K562 (cell line): ENCODE data around the gene CST1. TPM values are rescaled to one million over a fixed set of nuclear protein-coding genes. Genes with fewer than 3 reads are reported as not detected.
"Not testable (repeated sequence)": the region's sequence is repeated elsewhere in the genome, so short reads cannot be mapped to it uniquely, and the experiment has no call there.

Experiments used
- ATAC-seq: fragments of 200-7000 bp; cut with Tn5 transposase; 3 replicates; pipeline ENCODE4 v1.9.1; 2020; ENCODE audit warnings: moderate library complexity
- Bru-seq: library from RNA; stranded (reverse); fragments of 400-500 nt; gene quantifications from one replicate; lab custom pipeline; 2021; lab: Mats Ljungman, UMichigan
- BruChase-seq, 2 experiments: library from RNA; stranded (reverse); fragments of 400-500 nt; gene quantifications; one replicate each; lab custom pipeline; 2021; lab: Mats Ljungman, UMichigan
- BruUV-seq: library from RNA; stranded (reverse); fragments of 400-500 nt; replicated peaks from 2 replicates; lab custom pipeline; 2021; lab: Mats Ljungman, UMichigan
- CTCF ChIA-PET: fragments of 300-600 bp; formaldehyde crosslinking; extraction: SDS; loops from one replicate; lab custom pipeline; 2021; ENCODE audit warnings: low intra/inter-chr PET ratio; lab: Yijun Ruan, JAX
- POLR2A ChIA-PET: fragments of 300-600, 350-650 bp; sonication (Branson Sonifier 250); formaldehyde crosslinking; extraction: SDS; loops from one replicate; lab custom pipeline; 2021; ENCODE audit warnings: antibody characterized with exemption, inconsistent platforms; lab: Yijun Ruan, JAX
- DNase-seq, 4 experiments: peaks; one replicate each; pipeline versions ENCODE4 v3.0.0 to v3.0.0-alpha.2; 2011 to 2018; ENCODE audit warnings: low spot score in 3 of 4, mixed read lengths in 3 of 4; ENCODE audit errors: extremely low read depth in 1 of 4
- FAIRE-seq: peaks from 2 replicates; lab custom pipeline; 2011; peaks lifted over from hg19 to GRCh38; lab: Jason Lieb, UNC
- H2AFZ ChIP-seq: 2 replicates; pipeline ENCODE4 v1.6.0; 2011; ENCODE audit warnings: low read depth, low read length, control low read depth, inconsistent platforms
- H3K27ac ChIP-seq: fragments of 200-600 bp; 3 replicates; pipeline ENCODE4 v1.8.0; 2011; ENCODE audit warnings: low read depth, mild to moderate bottlenecking, control low read depth, inconsistent platforms, low read length, moderate library complexity, mixed read lengths; ENCODE audit errors: extremely low read depth
- H3K27me3 ChIP-seq, 2 experiments: fragments of 300-600 bp in 1 of 2; 2 replicates in 1 of 2; 3 replicates in 1 of 2; pipeline versions ENCODE4 v1.6.0 to v1.8.0; 2011; ENCODE audit warnings: inconsistent platforms in 2 of 2, low read length in 2 of 2, mild to moderate bottlenecking in 1 of 2, mixed read lengths in 1 of 2, moderate library complexity in 1 of 2; ENCODE audit not compliant: control insufficient read depth in 2 of 2, insufficient read depth in 2 of 2
- H3K36me3 ChIP-seq: fragments of 300-600 bp; 3 replicates; pipeline ENCODE4 v1.8.0; 2011; ENCODE audit warnings: mild to moderate bottlenecking, low read length, inconsistent platforms; ENCODE audit not compliant: control insufficient read depth, insufficient read depth
- H3K4me1 ChIP-seq, 2 experiments: fragments of 200-600 bp in 1 of 2; replicated peaks in 1 of 2; 2 replicates in 1 of 2; 3 replicates in 1 of 2; pipeline versions ENCODE4 v1.5.1 to v1.8.0; 2011; ENCODE audit warnings: inconsistent platforms in 2 of 2, low read length in 2 of 2, mild to moderate bottlenecking in 1 of 2, mixed read lengths in 1 of 2, moderate library complexity in 1 of 2; ENCODE audit not compliant: control insufficient read depth in 2 of 2, insufficient read depth in 2 of 2
- H3K4me2 ChIP-seq: 2 replicates; pipeline ENCODE4 v1.6.1; 2011; ENCODE audit warnings: low read length, control low read depth, inconsistent platforms, mixed read lengths; ENCODE audit not compliant: insufficient read depth
- H3K4me3 ChIP-seq: fragments of 200-600 bp; sonication (generic), shearing (Covaris generic); 2 replicates; pipeline ENCODE4 v1.5.1; 2016; ENCODE audit warnings: control low read depth, inconsistent platforms
- H3K79me2 ChIP-seq: fragments of 200-600 bp; 3 replicates; pipeline ENCODE4 v1.8.0; 2011; ENCODE audit warnings: low read length, inconsistent platforms; ENCODE audit not compliant: control insufficient read depth, insufficient read depth
- H3K9ac ChIP-seq, 2 experiments: 2 replicates each; pipeline versions ENCODE4 v1.6.0 to v1.6.1; 2011; ENCODE audit warnings: low read depth in 2 of 2, low read length in 2 of 2, control low read depth in 1 of 2, inconsistent platforms in 1 of 2, mild to moderate bottlenecking in 1 of 2, mixed read lengths in 1 of 2; ENCODE audit not compliant: insufficient read depth in 1 of 2
- H3K9me1 ChIP-seq: one replicate; pipeline ENCODE4 v1.6.0; 2011; ENCODE audit warnings: inconsistent platforms, mild to moderate bottlenecking, low read length, moderate library complexity; ENCODE audit not compliant: control insufficient read depth, insufficient read depth
- H3K9me3 ChIP-seq: replicated peaks from 2 replicates; pipeline ENCODE4 v1.5.1; 2011; ENCODE audit warnings: low read depth, low read length, inconsistent platforms; ENCODE audit not compliant: control insufficient read depth, insufficient read depth
- H4K20me1 ChIP-seq: replicated peaks from 2 replicates; pipeline ENCODE4 v1.6.1; 2011; ENCODE audit warnings: low read length, inconsistent platforms, mixed read lengths; ENCODE audit not compliant: control insufficient read depth, insufficient read depth
- WGBS: fragments of 100-300 bp; shearing (Covaris generic); methylation state at CpG from one replicate; pipeline ENCODE4 v1.1.6; 2016; ENCODE audit warnings: low coverage, mixed read lengths; ENCODE audit not compliant: insufficient coverage; ENCODE audit errors: missing lambda C conversion rate; 5-methylcytosine and 5-hydroxymethylcytosine counted together
- in situ Hi-C: fragments of 300-500 bp; cut with MboI; formaldehyde crosslinking; loops from 4 replicates; pipeline ENCODE4 v1.15.0; 2018; ENCODE audit warnings: inconsistent platforms, mixed read lengths
- intact Hi-C: fragments of 100-400 bp; cut with micrococcal nuclease; formaldehyde crosslinking; loops from 2 replicates; pipeline ENCODE4 v1.14.2; 2022
- long read RNA-seq, 3 experiments: library from polyadenylated mRNA in 2 of 3; library from RNA in 1 of 3; unstranded in 2 of 3; stranded (forward) in 1 of 3; transcript quantifications; one replicate each; pipeline ENCODE4 v2.0.0, GENCODE V29; 2019 to 2022
- polyA minus RNA-seq, 3 experiments: library from RNA; depleted of rRNA, polyadenylated mRNA; stranded (reverse); fragments of >200 nt; gene quantifications; 2 replicates each; pipeline ENCODE4 v1.2.3, GENCODE V29; 2011
- polyA plus RNA-seq, 8 experiments: library from polyadenylated mRNA; depleted of rRNA in 4 of 8; stranded (reverse) in 5 of 8; unstranded in 3 of 8; fragments of >200 nt; fragmentation: Nextera tagmentation in 2 of 8; fragmentation: Illumina TruSeq in 1 of 8; extraction: Ambion mirVana in 2 of 8; extraction: Trizol in 1 of 8; gene quantifications; 2 replicates each; pipeline versions ENCODE4 v1.2.1 to v1.2.3, GENCODE V29; 2011 to 2014; ENCODE audit warnings: inconsistent platforms in 1 of 8, missing spikeins in 1 of 8
- total RNA-seq, 7 experiments: library from RNA; depleted of rRNA in 6 of 7; stranded (reverse); fragments of >200 nt in 6 of 7; fragmentation: Illumina TruSeq in 2 of 7; extraction: Trizol in 2 of 7; gene quantifications; 2 replicates each; pipeline versions ENCODE4 v1.2.1 to v1.2.3, GENCODE V29; 2011 to 2021; ENCODE audit warnings: low replicate concordance in 1 of 7

Gene CST1, protein sequence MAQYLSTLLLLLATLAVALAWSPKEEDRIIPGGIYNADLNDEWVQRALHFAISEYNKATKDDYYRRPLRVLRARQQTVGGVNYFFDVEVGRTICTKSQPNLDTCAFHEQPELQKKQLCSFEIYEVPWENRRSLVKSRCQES
- total RNA-seq (2011; cell fraction: chromatin; rRNA removed; ENCODE audit: low replicate concordance) = not detected in 2 replicates
- total RNA-seq (2011; cell fraction: nucleolus; rRNA removed) = not detected in 2 replicates
- total RNA-seq (2011; cell fraction: nucleoplasm; rRNA removed) = not detected in 2 replicates
- total RNA-seq (2014; rRNA removed) = not detected in 2 replicates
- total RNA-seq (2014; rRNA removed; fragmentation: Illumina TruSeq; extraction: Trizol) = not detected in 2 replicates
- total RNA-seq (2015; rRNA removed; fragmentation: Illumina TruSeq; extraction: Trizol) = not detected in 2 replicates
- total RNA-seq (2021) = not detected in 2 replicates
- not detected in 2 replicates for polyA plus RNA-seq (2011; rRNA removed)
- not detected in 2 replicates for polyA plus RNA-seq (2011; cell fraction: cytosol; rRNA removed)
- not detected in 2 replicates for polyA plus RNA-seq (2011; cell fraction: nucleus; rRNA removed)
- polyA plus RNA-seq (2012) = not detected in 2 replicates
- polyA plus RNA-seq (2014; fragmentation: Illumina TruSeq; extraction: Trizol) = not detected in 2 replicates
- polyA plus RNA-seq (2014; fragmentation: Nextera tagmentation; extraction: Ambion mirVana) = not detected
- polyA plus RNA-seq (2014; rRNA removed) = not detected in 2 replicates
- not detected in 2 replicates for polyA minus RNA-seq (2011; rRNA and poly(A)+ RNA removed)
- not detected in 2 replicates for polyA minus RNA-seq (2011; cell fraction: cytosol; rRNA and poly(A)+ RNA removed)
- not detected in 2 replicates for polyA minus RNA-seq (2011; cell fraction: nucleus; rRNA and poly(A)+ RNA removed)
- not detected for Bru-seq, nascent RNA
- not detected for BruChase-seq, experiment 1, labeled RNA remaining after a 2-hour chase
- BruChase-seq, experiment 2, labeled RNA remaining after a 6-hour chase = not detected
- long read RNA-seq, experiment 1 = 0 reads
- long read RNA-seq, experiment 2 = 0 reads
- long read RNA-seq, experiment 3 = 0 reads

DNA sequence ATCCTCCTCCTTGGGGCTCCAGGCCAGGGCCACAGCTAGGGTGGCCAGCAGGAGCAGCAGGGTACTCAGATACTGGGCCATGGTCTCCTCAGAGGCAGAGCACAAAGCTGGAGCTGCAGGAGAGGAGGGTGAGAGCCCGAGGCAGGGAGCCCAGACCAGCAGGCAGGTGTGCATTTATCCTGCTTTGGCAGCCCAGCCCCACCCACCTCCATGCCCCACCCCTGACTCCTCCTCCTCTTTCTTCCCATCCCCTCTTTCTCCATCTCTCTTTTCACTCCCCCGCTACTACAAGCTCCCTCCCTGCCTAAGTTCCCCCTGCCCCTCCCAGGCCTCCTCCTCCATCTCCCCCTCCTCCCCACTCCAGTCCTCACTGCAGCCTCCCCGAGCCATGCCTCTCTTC lies at the start of gene CST1:
TSS of gene CST1 (minus strand) at position 150 of the 400 bp plus-strand sequence. CDS start at position 81, 69 bp downstream.
- CTCF ChIA-PET, H3K27me3 ChIP-seq, H3K9me1 ChIP-seq, DNase-seq, in situ Hi-C loops, FAIRE-seq, H3K27ac ChIP-seq, H3K9me3 ChIP-seq, POLR2A ChIA-PET, ATAC-seq, H3K4me3 ChIP-seq, H3K4me1 ChIP-seq, H2AFZ ChIP-seq, H3K9ac ChIP-seq, H3K79me2 ChIP-seq, H3K36me3 ChIP-seq, H4K20me1 ChIP-seq, H3K4me2 ChIP-seq, BruUV-seq: not testable (repeated sequence)
- no CpG with 5 or more reads among the region's 3 CpGs for WGBS
- intact Hi-C loops = loop anchor here (2.0 kb wide), 1 partner anchor 62 kb away; the partner anchor contains the start of gene CST4
